Gastroesophageal sphincter (tissue), 4 donors: ENCODE measurements around the gene PAQR6. TPM values are rescaled to one million over a fixed set of nuclear protein-coding genes. Genes with fewer than 3 reads are reported as not detected.
A peak's percentile ranks its signal among the peaks of the same experiment; 100 is the strongest.

ENCODE experiments used
- ATAC-seq: fragments of 150-250 bp; one replicate; pipeline ENCODE4 v1.9.1; 2016; ENCODE audit warnings: mild to moderate bottlenecking, moderate library complexity
- H3K27ac ChIP-seq, 4 donors: fragments of 200-600 bp; sonication (generic) in 3 of 4; 1 replicate in 3 of 4; 2 replicates in 1 of 4; pipeline ENCODE4 v1.5.1; 2016 to 2019
- H3K27me3 ChIP-seq: fragments of 200-600 bp; sonication (generic); one replicate; pipeline ENCODE4 v1.5.1; 2019
- H3K36me3 ChIP-seq, 2 donors: fragments of 200-600 bp; sonication (generic); one replicate each; pipeline ENCODE4 v1.5.1; 2019; ENCODE audit warnings: control low read depth in 1 of 2
- H3K4me1 ChIP-seq, 3 donors: fragments of 200-600 bp; sonication (generic); 1 replicate in 2 of 3; 2 replicates in 1 of 3; pipeline ENCODE4 v1.5.1; 2016 to 2019; ENCODE audit warnings: control low read depth in 2 of 3
- H3K4me3 ChIP-seq, 2 donors: fragments of 200-600 bp; sonication (generic); one replicate each; pipeline ENCODE4 v1.5.1; 2019; ENCODE audit warnings: mild to moderate bottlenecking in 1 of 2, moderate library complexity in 1 of 2
- H3K9me3 ChIP-seq, 3 donors: fragments of 200-600 bp; sonication (generic); one replicate each; pipeline ENCODE4 v1.5.1; 2017 to 2019; ENCODE audit warnings: control low read depth in 2 of 3
- CTCF ChIP-seq, 4 experiments: fragments of 200-600 bp in 2 of 4; fragments of 450-650 bp in 2 of 4; sonication (generic) in 1 of 4; IDR thresholded peaks; one replicate each; pipeline ENCODE4 v1.5.1; 2017 to 2019; ENCODE audit warnings: antibody characterized with exemption in 4 of 4, mild to moderate bottlenecking in 2 of 4, moderate library complexity in 2 of 4
- EP300 ChIP-seq: sonication (generic); formaldehyde crosslinking; IDR thresholded peaks from one replicate; pipeline ENCODE4 v1.6.1; 2017; ENCODE audit warnings: antibody characterized with exemption, mild to moderate bottlenecking
- POLR2A ChIP-seq, 2 donors: fragments of 450-650 bp; IDR thresholded peaks; one replicate each; pipeline ENCODE4 v1.6.1; 2017; ENCODE audit warnings: antibody characterized with exemption in 2 of 2, mild to moderate bottlenecking in 2 of 2, moderate library complexity in 1 of 2
- POLR2AphosphoS5 ChIP-seq: sonication (generic); formaldehyde crosslinking; IDR thresholded peaks from one replicate; pipeline ENCODE4 v1.6.1; 2017; ENCODE audit warnings: antibody characterized with exemption
- WGBS, 2 donors: methylation state at CpG; one replicate each; pipeline ENCODE4 v1.1.5; 2018; ENCODE audit warnings: low coverage in 1 of 2; 5-methylcytosine and 5-hydroxymethylcytosine counted together
- total RNA-seq, 4 donors: library from RNA; depleted of rRNA; stranded (reverse); fragments of >200 nt; gene quantifications; one replicate each; pipeline ENCODE4 v1.1.0, GENCODE V29; 2016

PAQR6 gene
- total RNA-seq, 4 donors from 2014 or later: 1.2 to 3.4 (median 1.6) TPM

DNA sequence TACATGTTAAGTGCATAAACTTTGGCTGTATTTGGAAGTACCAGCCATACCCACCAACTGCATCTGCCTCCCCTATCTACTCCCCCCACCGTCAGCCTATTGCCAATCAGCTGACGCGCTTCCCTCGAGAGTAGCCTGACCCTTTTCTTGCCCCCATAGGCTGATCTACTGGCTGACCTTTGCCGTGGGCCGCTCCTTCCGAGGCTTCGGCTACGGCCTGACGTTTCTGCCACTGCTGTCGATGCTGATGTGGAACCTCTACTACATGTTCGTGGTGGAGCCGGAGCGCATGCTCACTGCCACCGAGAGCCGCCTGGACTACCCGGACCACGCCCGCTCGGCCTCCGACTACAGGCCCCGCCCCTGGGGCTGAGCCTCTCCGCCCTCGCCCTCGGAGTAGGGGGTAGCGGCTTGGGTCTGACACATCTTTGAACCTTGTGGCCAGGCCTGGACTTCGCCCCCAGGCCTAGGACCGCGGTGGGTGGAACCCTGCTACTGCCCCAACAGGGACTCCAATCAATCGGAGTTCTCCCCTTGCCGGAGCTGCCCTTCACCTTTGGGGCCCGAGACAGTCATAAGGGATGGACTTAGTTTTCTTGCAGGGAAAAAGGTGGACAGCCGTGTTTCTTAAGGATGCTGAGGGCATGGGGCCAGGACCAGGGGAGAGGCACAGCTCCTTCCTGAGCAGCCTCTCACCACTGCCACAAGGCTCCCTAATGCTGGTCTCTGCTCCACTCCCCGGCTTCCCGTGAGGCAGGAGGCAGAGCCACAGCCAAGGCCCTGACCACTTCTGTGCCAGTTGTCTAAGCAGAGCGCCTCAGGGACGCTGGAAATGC lies 43.6 kb upstream of the PAQR6 start:
- WGBS, 2 donors: 7% methylated on average over 14 of the region's 37 CpGs
- H3K27ac ChIP-seq: peak overlapping the region; percentile 51 to 93 (median 88)
- no peaks in the 10 kb centered on the region for H3K9me3 ChIP-seq
- H3K4me3 ChIP-seq: peak overlapping the region; percentile 45 to 53
- ATAC-seq: peak; percentile 95
- H3K36me3 ChIP-seq: peaks cover 0 to 23% of the 10 kb centered on the region in 2 donors
- TF ChIP-seq CTCF (IDR thresholded peaks at IDR 0.05) (no peak), POLR2A (IDR thresholded peaks at IDR 0.05) (peak; percentile 20 to 28), POLR2AphosphoS5 (peak; percentile 58)
- H3K27me3 ChIP-seq: no peaks in the 10 kb centered on the region
- H3K4me1 ChIP-seq: peaks cover 0 to 60% (median 9%) of the 10 kb centered on the region in 3 donors

DNA sequence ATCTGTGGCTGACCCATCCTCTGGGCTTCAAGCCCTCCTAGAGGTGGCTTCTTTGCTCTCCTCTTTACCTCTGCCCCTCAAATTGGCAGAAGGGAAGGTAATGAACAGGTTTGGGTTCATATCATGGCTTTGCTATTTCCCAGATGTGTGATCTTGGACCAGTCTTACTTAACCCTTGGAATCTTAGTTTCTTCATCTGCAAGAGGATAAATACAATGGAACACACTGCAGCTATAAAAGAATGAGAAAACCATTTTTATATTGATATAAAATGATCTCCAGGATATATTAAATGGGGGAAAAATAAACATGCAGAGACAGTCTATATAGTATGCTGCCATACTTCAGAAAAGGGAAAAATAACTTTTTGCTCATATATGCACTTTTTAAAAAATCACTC lies 42.0 kb upstream of the PAQR6 start:
- H3K27ac ChIP-seq: no peak overlapping the region
- no peak overlapping the region for H3K4me3 ChIP-seq
- no peak for ATAC-seq
- H3K9me3 ChIP-seq: no peaks in the 10 kb centered on the region
- no peak for TF ChIP-seq POLR2A (IDR thresholded peaks at IDR 0.05)
- TF ChIP-seq CTCF (IDR thresholded peaks at IDR 0.05): no peak
- no peak for TF ChIP-seq POLR2AphosphoS5
- TF ChIP-seq EP300: no peak
- H3K4me1 ChIP-seq: peaks cover 0 to 47% (median 6%) of the 10 kb centered on the region in 3 donors
- no peaks in the 10 kb centered on the region for H3K27me3 ChIP-seq
- H3K36me3 ChIP-seq: peaks cover 0 to 36% of the 10 kb centered on the region in 2 donors

DNA sequence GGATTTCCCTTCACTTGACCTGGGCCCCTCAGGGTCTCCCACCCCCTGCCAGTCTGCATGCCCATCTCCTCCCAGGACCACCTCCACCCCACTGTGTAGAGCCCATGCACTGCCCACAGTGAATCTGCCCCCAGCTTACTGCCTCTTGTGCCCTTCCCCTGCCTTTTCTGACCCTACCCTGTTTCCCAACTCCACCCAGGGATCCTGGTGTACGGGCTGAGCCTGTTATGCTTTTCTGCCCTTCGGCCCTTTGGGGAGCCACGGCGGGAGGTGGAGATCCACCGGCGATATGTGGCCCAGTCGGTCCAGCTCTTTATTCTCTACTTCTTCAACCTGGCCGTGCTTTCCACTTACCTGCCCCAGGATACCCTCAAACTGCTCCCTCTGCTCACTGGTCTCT lies 38.2 kb upstream of the PAQR6 start:
- WGBS, 2 donors: 90 to 95% methylated on average over 6 to 8 of the region's 8 CpGs
- no peak for TF ChIP-seq POLR2A (IDR thresholded peaks at IDR 0.05)
- no peak for TF ChIP-seq CTCF (IDR thresholded peaks at IDR 0.05)
- no peak for TF ChIP-seq POLR2AphosphoS5
- TF ChIP-seq EP300: no peak
- Histone ChIP-seq H3K36me3 (peaks cover 0 to 22% of the 10 kb centered on the region in 2 donors), H3K4me3 (no peak overlapping the region), H3K27me3 (no peaks in the 10 kb centered on the region), H3K9me3 (no peaks in the 10 kb centered on the region), H3K27ac (no peak overlapping the region), H3K4me1 (peaks cover 4 to 33% (median 16%) of the 10 kb centered on the region in 3 donors)
- no peak for ATAC-seq

DNA sequence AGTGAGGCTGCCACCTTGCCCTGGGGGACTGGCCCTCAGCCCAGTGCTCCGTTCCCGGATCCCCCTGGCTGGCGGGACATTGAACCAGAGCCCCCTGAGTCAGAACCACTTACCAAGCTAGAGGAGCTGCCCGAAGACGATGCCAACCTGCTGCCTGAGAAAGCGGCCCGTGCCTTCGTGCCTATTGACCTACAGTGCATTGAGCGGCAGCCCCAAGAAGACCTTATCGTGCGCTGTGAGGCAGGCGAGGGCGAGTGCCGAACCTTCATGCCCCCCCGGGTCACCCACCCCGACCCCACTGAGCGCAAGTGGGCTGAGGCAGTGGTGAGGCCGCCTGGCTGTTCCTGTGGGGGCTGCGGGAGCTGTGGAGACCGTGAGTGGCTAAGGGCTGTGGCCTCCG lies 37.6 kb upstream of the PAQR6 start:
- no peak for ATAC-seq
- Histone ChIP-seq H3K9me3 (no peaks in the 10 kb centered on the region), H3K36me3 (peaks cover 0 to 22% of the 10 kb centered on the region in 2 donors), H3K4me3 (no peak overlapping the region), H3K4me1 (peaks cover 4 to 33% (median 17%) of the 10 kb centered on the region in 3 donors), H3K27ac (no peak overlapping the region), H3K27me3 (no peaks in the 10 kb centered on the region)
- TF ChIP-seq POLR2A (IDR thresholded peaks at IDR 0.05): no peak
- TF ChIP-seq EP300: no peak
- TF ChIP-seq POLR2AphosphoS5: no peak
- no peak for TF ChIP-seq CTCF (IDR thresholded peaks at IDR 0.05)
- 97% methylated on average over 6 of the region's 21 CpGs; no CpG with 5 or more reads in 1 of the 2 donors for WGBS, 2 donors

- no peak for ATAC-seq
- 59 to 100% methylated on average over 1 to 2 of the region's 4 CpGs for WGBS, 2 donors
- Histone ChIP-seq H3K9me3 (no peaks in the 10 kb centered on the region), H3K4me1 (peaks cover 4 to 36% (median 17%) of the 10 kb centered on the region in 3 donors), H3K27ac (no peak overlapping the region), H3K27me3 (no peaks in the 10 kb centered on the region), H3K36me3 (peaks cover 0 to 27% of the 10 kb centered on the region in 2 donors), H3K4me3 (no peak overlapping the region)
- no peak for TF ChIP-seq EP300
- TF ChIP-seq POLR2AphosphoS5: no peak
- TF ChIP-seq CTCF (IDR thresholded peaks at IDR 0.05): no peak
- no peak for TF ChIP-seq POLR2A (IDR thresholded peaks at IDR 0.05)
Measured at GRCh38 chr1:156284757-156285156, 36.9 kb upstream of the PAQR6 start.
